GM12892 (cell line): ENCODE data around the gene SRBD1.

Experiments
- DNase-seq: peaks from one replicate; pipeline ENCODE4 v3.0.0; 2011; ENCODE audit not compliant: insufficient read length
- FAIRE-seq: peaks from 2 replicates; lab custom pipeline; 2011; peaks lifted over from hg19 to GRCh38; lab: Jason Lieb, UNC
- POLR2A ChIP-seq: IDR thresholded peaks from 2 replicates; pipeline ENCODE4 v1.6.1; 2011; ENCODE audit warnings: low read depth, low read length, control low read depth
- POLR2AphosphoS5 ChIP-seq: IDR thresholded peaks from 2 replicates; pipeline ENCODE4 v1.6.1; 2011; ENCODE audit warnings: low read depth, low read length, control low read depth
- TAF1 ChIP-seq: IDR thresholded peaks from 2 replicates; pipeline ENCODE4 v1.6.1; 2011; ENCODE audit warnings: low read depth, mild to moderate bottlenecking, control low read depth, low read length, borderline replicate concordance

SRBD1 gene

DNA sequence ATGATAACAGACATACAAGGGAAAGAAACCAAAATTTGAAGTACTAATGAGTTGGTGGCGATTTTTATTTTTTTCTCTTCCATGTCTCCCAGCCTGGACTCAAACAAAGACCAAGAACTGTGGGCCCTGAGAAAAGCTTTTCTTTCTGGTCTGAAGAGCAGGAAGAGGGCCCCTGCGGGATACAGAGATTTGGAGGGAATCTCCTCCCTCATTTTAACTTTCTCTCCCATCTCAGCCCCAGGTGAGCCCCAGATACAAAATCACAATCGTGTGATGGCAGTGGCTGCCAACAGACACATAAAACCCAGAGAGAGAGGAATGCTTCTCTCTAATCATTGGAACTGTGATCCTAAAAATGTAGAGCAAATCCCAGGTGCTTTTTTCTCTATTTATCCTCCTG is 20.9 kb upstream of the SRBD1 start:
- TF ChIP-seq POLR2A (no peak), TAF1 (no peak), POLR2AphosphoS5 (no peak)
- DNase-seq (no peak), FAIRE-seq (no peak)

DNA sequence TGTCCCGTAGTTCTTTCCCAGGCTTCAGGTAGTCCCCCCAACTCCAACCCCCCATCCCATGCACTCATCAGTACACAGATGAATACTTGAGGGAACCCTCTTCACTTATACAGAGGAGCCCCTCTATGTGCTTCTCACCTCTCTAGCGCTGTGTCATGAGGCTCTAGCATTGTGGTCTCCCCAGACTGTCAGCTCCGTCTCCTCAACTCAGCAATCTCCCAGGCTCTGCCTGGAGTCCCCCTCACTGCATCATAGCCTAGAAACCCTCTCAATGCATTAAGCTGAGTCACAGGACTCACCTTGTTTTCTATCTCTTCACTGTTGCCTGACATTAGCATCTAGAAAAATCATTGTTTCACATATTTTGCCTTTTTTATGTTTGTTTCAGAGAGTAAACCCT is 20.3 kb upstream of the SRBD1 start:
- TF ChIP-seq POLR2A: no peak
- TF ChIP-seq TAF1: no peak
- no peak for TF ChIP-seq POLR2AphosphoS5
- DNase-seq: no peak
- FAIRE-seq: no peak

DNA sequence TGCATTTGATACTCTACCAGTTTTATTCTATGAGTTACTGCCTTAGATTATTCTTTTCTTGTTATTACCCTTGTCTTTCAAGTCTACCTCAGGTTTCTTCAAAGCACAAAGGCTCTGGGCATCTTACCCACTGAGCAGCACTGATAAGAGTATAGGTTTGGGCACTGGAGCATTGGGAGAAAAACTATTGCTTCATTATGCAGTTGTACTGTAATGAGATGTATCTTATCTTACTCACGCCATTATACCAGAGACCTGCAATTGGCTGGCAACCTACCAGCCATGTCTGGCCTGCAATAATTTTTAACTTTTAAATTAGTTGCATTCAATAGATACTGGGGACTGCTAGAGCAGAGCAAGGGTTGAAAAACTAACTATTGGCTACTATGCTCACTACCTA is 18.9 kb upstream of the SRBD1 start:
- FAIRE-seq: no peak
- DNase-seq: no peak
- TF ChIP-seq POLR2A: no peak
- TF ChIP-seq TAF1: no peak
- no peak for TF ChIP-seq POLR2AphosphoS5

DNA sequence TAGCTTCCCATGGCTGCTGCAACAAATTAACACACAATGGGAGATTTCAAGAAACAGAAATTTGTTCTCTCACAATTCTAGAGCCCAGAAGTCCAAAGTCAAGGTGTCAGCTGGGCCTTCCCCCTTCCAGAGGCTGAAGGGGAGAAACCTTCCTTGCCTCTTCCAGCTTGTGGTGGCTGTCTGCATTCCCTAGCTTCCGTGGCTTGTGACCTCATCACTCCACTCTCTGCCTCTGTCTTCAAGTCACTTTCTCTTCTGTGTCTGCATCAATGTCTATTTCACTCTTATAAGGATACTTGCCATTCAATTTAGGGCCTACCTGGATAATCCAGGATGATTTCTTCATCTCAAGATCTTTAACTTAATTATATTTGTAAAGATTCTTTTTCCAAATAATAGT is 16.8 kb upstream of the SRBD1 start:
- FAIRE-seq: no peak
- no peak for TF ChIP-seq TAF1
- TF ChIP-seq POLR2A: no peak
- TF ChIP-seq POLR2AphosphoS5: no peak
- DNase-seq: no peak

DNA sequence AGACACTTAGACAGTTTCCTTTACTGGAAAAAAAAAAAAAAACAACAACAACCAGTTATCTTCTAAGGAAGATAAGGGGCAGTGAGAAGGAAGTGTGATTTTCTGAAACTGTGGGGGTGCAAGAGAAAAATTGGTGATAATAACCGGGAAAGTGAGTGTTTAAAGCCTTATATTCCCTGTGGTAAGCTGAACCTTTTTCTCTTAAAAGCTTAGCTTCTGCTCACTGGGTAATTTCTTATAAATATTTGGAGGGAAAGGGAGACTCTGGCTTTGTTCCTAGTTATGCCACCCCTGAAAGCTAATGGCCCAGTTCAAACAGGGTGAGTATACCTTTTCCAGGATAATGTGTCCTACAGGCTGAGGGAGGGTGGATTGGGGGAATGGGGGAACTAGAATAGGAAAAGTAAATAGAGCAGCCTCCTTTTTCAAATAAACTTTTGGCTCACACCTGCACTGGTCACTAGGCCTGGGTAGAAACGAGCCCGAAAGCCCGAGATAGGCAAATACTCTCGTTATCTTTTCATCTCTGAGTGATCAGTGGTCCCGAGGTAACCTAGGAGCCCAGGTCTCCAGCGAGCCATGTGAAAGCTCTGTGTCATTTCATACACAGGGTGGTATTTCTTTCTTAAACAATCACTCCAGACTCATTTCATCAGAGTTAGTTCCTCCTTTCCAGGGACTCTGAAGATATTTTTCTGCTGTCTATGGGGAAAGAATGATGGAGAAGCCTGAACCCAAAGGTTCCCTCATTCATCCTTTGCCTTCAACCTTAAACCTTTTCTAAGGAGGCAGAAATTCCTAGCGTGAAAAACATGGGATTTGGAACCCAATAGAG is 15.5 kb upstream of the SRBD1 start:
- DNase-seq (no peak), FAIRE-seq (no peak)
- no peak for TF ChIP-seq POLR2A
- TF ChIP-seq TAF1: no peak
- TF ChIP-seq POLR2AphosphoS5: no peak

DNA sequence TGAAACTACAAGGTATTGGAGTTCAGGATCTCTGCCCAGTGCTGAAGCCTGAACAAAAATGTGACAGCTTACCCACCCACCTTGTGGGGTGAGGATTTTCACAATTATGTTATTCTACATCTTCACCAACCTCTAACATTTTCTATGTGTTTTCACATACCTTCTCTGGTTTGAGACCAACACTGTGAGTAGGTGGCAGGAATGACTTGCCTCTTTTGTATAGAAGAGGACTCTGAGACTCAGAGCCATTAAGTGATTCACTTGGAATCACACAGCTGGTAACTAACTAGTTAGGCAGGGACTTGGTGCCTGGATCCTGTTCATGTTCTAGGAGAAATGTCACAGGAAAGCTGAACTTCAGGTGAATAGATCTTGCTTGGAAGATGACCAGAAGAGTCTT is 14.8 kb upstream of the SRBD1 start:
- DNase-seq: no peak
- no peak for FAIRE-seq
- TF ChIP-seq TAF1 (no peak), POLR2AphosphoS5 (no peak), POLR2A (no peak)

DNA sequence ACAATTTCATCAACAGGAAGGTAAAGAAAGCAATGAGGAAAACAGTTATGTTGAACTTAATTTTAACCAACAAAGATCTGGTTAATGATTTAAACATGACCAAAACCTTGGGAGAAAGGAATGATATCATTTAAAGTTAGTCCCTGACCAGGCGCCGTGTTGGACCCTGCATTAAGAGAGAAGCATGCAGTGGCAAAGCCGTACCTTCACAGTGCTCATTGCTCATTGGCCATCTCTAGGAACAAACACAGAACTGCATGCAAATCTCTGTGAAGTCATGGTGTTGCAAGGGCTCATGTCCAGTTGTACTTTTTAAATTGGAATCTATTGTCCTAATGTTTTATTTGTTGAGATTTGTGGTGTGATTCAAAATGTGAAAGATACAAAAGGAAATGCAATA is 12.0 kb upstream of the SRBD1 start:
- no peak for FAIRE-seq
- TF ChIP-seq POLR2AphosphoS5 (no peak), POLR2A (no peak), TAF1 (no peak)

DNA sequence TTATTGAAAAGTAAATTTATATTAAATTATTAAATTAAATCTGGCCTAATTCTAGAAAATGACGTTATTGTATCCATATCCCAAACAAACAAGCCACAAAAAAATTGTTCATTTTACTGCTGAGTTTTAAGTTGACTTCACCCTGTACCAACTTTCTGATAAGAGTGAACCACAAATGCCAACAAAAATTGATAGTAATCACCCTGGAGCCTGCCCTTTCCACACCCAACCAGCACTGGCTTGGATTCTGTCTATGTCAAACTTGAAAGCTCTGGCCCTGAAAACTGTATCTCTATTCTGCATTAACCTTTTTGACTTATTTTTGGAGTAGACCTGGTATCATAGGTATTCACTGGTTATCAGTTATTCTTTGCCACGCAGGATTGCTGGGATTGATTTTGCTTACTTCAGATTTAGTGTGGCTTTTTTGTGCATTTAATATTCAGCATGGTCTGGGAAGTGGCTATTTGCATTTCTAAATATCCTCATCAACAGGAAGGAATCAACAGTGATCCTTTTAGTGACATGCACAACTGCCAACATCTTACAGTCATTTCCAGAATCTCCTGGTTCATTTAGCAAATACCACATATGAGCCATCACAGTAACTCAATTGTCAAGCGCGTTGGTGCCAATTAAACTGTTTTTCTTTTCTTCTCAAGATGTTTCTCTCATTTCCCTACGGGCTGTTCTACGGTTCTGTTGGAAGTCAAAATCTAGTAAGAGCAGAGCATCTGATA is 11.4 kb upstream of the SRBD1 start:
- TF ChIP-seq POLR2AphosphoS5 (no peak), TAF1 (no peak), POLR2A (no peak)

More for the DNA sequence above, 12.0 kb upstream of the SRBD1 start:
- no peak for DNase-seq

DNA sequence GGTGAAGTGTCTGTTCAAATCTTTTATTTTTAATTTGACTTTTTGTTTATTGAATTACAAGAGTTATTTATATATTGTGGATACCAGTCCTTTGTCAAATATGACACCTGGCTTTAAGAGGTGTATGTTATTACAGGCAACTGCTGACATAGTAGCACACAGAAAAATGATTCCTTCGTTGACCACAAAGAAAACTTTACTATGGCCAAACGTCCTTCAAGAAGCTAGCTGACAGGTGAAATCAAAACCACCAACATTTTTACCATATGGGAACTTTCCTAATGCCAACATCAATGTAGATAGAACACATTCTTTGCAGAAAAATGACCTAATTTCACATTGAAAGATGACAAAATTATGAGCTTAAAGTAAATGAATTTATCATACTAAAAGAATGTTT is 6.4 kb upstream of the SRBD1 start:
- DNase-seq (no peak), FAIRE-seq (no peak)
- TF ChIP-seq POLR2AphosphoS5: no peak
- TF ChIP-seq TAF1: no peak
- TF ChIP-seq POLR2A: no peak

More for the DNA sequence above, 11.4 kb upstream of the SRBD1 start:
- no peak for FAIRE-seq
- DNase-seq: no peak

DNA sequence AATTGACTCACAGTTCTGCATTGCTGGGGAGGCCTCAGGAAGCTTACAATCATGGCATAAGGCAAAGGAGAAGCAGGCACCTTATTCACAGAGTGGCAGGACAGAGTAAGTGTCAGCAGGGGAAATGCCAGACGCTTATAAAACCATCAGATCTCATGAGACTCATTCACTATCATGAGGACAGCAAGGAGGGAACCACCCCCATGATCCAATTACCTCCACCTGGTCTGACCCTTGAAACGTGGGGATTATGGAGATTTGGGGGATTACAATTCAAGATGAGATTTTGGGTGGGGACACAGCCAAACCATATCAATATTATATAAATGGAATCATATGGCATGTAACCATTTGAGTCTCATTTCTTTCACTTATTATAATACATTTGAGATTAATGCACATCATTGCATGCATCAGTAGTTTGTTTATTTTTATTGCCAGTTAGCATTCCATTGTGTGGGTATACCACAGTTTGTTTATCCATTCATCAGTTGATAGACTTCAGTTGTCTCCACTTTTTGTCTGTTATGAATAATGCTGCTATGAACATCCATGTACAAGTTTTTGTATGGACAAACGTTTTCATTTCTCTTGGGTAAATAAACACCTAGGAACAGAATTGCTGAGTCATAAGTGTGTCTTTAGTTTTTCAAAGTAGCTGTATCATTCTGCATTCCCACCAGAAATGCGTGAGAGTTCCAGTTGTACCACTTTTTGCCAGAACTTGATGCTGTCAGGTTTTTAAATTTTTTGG is 5.8 kb upstream of the SRBD1 start:
- TF ChIP-seq POLR2AphosphoS5: no peak
- no peak for TF ChIP-seq POLR2A
- TF ChIP-seq TAF1: no peak

DNA sequence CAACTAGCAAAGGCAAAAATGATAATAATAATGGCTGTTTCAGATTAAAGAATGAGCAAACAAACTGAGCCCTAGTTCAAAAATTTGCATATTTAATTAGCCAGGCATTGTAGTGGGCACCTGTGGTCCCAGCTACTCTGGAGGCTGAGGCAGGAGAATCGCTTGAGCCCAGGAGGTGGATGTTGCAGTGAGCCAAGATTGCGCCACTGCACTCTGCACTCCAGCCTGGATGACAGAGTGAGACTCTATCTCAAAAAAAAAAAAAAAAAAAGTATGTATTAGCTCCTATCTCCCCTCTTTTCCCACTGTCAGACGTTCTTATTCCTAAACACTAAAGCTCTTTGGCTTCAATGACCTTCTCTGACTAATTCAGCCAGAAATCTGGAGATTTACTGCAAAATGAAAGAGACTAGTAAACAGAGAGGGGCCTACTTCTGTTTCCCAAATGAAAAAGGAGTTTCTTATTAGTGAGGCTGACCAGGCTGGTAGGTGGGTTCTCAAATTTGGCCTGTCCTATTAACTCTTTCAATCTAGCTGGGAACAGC is 3.9 kb upstream of the SRBD1 start:
- FAIRE-seq: no peak
- TF ChIP-seq POLR2A (no peak), POLR2AphosphoS5 (no peak), TAF1 (no peak)
- DNase-seq: no peak

More for the DNA sequence above, 5.8 kb upstream of the SRBD1 start:
- no peak for FAIRE-seq
- no peak for DNase-seq

DNA sequence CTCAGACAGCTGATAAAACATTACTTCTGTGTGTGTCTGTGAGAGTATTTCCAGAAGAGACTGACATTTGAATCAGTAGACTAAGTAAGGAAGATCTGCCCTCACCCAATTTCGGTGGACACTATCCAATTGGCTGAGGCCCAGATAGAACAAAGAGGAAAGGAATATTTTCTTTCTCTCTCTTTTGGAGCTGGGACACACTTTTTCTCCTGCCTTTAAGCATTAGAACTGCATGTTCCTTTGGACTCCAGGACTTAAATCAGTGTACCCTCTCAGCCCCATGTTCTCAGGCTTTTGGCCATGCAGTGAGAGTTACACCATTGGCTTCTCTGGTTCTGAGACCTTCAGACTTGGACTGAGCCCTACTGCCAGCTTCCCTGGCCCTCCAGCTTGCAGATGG is 3.3 kb upstream of the SRBD1 start:
- FAIRE-seq: no peak

More for the DNA sequence above, 3.3 kb upstream of the SRBD1 start:
- TF ChIP-seq POLR2A (no peak), POLR2AphosphoS5 (no peak), TAF1 (no peak)
- DNase-seq: no peak
